Measurements from ENCODE around the gene MRPS23.

Gene MRPS23

GRCh38 chr17:57886020-57886419 is 36.2 kb upstream of the MRPS23 start:
- H3K4me3 ChIP-seq (ENCODE audit: low read depth, low read length), result no peak overlapping the region
- no peak for DNase-seq (ENCODE audit: low read depth)
- TF ChIP-seq, protein P1, sequence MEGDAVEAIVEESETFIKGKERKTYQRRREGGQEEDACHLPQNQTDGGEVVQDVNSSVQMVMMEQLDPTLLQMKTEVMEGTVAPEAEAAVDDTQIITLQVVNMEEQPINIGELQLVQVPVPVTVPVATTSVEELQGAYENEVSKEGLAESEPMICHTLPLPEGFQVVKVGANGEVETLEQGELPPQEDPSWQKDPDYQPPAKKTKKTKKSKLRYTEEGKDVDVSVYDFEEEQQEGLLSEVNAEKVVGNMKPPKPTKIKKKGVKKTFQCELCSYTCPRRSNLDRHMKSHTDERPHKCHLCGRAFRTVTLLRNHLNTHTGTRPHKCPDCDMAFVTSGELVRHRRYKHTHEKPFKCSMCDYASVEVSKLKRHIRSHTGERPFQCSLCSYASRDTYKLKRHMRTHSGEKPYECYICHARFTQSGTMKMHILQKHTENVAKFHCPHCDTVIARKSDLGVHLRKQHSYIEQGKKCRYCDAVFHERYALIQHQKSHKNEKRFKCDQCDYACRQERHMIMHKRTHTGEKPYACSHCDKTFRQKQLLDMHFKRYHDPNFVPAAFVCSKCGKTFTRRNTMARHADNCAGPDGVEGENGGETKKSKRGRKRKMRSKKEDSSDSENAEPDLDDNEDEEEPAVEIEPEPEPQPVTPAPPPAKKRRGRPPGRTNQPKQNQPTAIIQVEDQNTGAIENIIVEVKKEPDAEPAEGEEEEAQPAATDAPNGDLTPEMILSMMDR (IDR thresholded peaks at IDR 0.05; ENCODE audit: insufficient read depth, low read depth, low read length, missing control alignments), result no peak

DNA sequence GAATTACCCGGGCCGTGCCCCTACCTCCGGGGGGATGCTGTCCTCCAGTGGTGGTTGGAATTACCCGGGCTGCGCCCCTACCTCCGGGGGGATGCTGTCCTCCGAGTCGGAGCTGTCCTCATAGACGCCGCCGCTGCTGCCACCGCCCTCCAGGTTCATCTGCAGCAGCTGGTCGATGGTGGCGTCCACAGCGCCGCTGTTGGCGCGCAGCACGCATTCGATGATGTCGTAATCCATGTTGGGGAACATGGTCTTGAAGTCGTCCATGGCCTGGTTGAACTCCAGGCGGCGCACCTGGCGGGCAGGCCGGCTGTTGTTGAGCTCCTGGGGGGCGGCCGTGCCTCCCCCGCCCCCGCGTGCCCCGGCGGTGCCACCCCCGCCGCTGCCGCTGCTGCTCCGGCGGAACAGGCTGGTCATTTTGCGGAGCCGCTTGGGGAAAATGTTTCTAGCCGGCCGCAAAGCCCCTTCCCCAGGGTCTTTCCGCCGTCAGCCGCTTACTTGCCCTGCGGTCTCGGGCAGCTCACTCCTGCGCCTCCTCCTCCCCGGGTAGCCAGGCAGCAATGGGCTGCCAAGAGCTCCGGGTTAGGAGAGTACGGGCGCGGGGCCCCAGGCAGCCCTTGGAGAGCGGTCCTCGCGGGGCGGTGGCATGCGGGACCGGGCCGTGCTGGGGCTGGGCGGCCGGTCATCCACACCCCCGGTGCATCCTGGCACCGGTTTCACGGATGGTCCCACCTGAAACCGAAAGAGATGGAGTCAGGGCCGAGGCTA is 35.5 kb upstream of the MRPS23 start:
- TF ChIP-seq, protein P1 (IDR thresholded peaks at IDR 0.05; ENCODE audit: insufficient read depth, low read depth, low read length, missing control alignments), result no peak
- no peak for DNase-seq (ENCODE audit: low read depth)
- no peak overlapping the region for H3K4me3 ChIP-seq (ENCODE audit: low read depth, low read length)

GRCh38 chr17:57881783-57882351 is 32.0 kb upstream of the MRPS23 start:
- no peak for DNase-seq (ENCODE audit: low read depth)
- TF ChIP-seq, protein P1 (IDR thresholded peaks at IDR 0.05; ENCODE audit: insufficient read depth, low read depth, low read length, missing control alignments), result no peak
- no peak overlapping the region for H3K4me3 ChIP-seq (ENCODE audit: low read depth, low read length)

DNA sequence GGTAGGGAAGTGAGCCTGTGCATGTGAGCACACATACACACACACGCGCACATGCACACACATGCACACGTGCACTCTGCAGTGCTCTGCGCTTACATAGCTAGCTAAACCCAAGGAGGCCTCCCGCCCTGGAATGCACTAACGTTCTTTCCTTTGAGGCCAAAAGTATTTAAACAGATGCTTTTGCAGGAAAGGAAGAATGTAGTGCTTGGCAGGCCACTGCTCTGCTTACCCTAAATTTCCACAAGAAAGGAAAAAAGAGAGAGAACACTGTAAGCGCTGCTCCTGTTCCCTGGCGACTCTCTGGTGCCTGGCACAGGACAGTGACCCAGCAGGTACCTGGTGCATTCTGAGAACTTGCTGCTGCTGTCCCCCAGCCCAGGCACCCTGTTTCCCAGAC is 31.3 kb upstream of the MRPS23 start:
- DNase-seq (ENCODE audit: low read depth), result no peak
- TF ChIP-seq, protein P1 (IDR thresholded peaks at IDR 0.05; ENCODE audit: insufficient read depth, low read depth, low read length, missing control alignments), result no peak

DNA sequence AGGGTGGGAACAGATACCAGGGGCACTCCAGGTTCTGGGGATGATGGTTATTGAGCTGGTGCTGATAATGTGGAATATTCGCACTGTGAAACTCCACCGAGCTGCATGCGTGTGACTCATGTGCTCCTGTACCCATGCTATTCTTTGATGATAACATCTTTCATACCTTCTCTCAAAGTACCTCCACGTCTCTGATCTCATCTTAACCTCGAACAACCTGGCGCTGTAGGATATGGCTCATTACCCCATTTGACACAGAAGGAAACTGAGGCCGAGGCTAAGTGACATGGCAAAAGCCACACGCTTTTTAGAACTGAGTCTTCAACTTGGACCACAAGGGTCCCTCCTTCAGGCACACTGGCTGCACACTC is 30.2 kb upstream of the MRPS23 start:
- H3K4me3 ChIP-seq (ENCODE audit: low read depth, low read length), result no peak overlapping the region
- no peak for DNase-seq (ENCODE audit: low read depth)
- TF ChIP-seq, protein P1 (IDR thresholded peaks at IDR 0.05; ENCODE audit: insufficient read depth, low read depth, low read length, missing control alignments), result no peak

More for the DNA sequence above, 31.3 kb upstream of the MRPS23 start:
- no peak overlapping the region for H3K4me3 ChIP-seq (ENCODE audit: low read depth, low read length)

- DNase-seq (ENCODE audit: low read depth), result no peak
- TF ChIP-seq, protein P1 (IDR thresholded peaks at IDR 0.05; ENCODE audit: insufficient read depth, low read depth, low read length, missing control alignments), result no peak
- H3K4me3 ChIP-seq (ENCODE audit: low read depth, low read length), result no peak overlapping the region
These were observed 29.7 kb upstream of the MRPS23 start for GRCh38 chr17:57879437-57880085.

Data from GM12865 (cell line).